Neural crest cell (in vitro differentiated cells): ENCODE measurements around the gene WDR5B. TPM values are rescaled to one million over a fixed set of nuclear protein-coding genes. Genes with fewer than 3 reads are reported as not detected.

Experiments used
- DNase-seq: peaks from one replicate; pipeline ENCODE4 v3.0.0; 2021; ENCODE audit warnings: low read depth, mixed read lengths, low spot score
- H3K27ac Mint-ChIP-seq: one replicate; pipeline ENCODE4 v1.8.0; 2021; ENCODE audit warnings: mild to moderate bottlenecking, mixed read lengths; ENCODE audit not compliant: unreplicated experiment
- H3K27me3 Mint-ChIP-seq: 2 replicates; pipeline ENCODE4 v1.8.0; 2021; ENCODE audit warnings: low read depth, mild to moderate bottlenecking, mixed read lengths
- H3K36me3 Mint-ChIP-seq: 2 replicates; pipeline ENCODE4 v1.8.0; 2021; ENCODE audit warnings: low read depth, mild to moderate bottlenecking, mixed read lengths
- H3K4me1 Mint-ChIP-seq: 2 replicates; pipeline ENCODE4 v1.8.0; 2021; ENCODE audit warnings: mixed read lengths
- H3K4me3 Mint-ChIP-seq: one replicate; pipeline ENCODE4 v1.8.0; 2021; ENCODE audit warnings: mild to moderate bottlenecking, mixed read lengths
- H3K9me3 Mint-ChIP-seq: 2 replicates; pipeline ENCODE4 v1.8.0; 2021; ENCODE audit warnings: mixed read lengths
- total RNA-seq: library from RNA; stranded (reverse); gene quantifications from 2 replicates; pipeline ENCODE4 v1.2.1, GENCODE V29; 2021
- TF ChIP-seq, protein P1 (sequence below): fragments of 200-600 bp; sonication (generic); conservative IDR thresholded peaks from 2 replicates; pipeline ENCODE4 v1.5.0; 2021; ENCODE audit warnings: antibody characterized with exemption, mild to moderate bottlenecking

The WDR5B gene
- total RNA-seq, 1 donor from 2014 or later: 6.8 TPM

DNA sequence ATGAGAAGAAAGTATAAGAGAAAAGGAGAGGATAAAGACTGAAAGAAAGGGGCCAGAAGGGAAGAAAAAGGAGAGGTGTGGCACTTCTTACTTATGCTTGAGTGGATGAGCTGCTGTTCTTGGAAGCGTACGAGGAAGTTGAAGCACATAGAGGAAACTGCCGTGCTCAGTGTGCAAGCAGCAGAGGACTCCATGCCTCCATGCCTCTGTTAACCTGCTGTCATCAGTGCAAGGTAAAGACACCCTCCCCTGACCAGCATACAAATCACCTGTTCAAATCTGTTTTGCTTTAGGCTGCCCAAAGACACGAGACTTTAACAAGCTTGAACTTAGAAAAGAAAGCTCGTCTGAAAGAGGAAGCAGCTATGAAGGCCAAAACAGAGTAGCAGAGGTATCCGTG lies 6.4 kb downstream of the WDR5B start:
- no peaks in the 10 kb centered on the region for H3K36me3 Mint-ChIP-seq
- H3K9me3 Mint-ChIP-seq: no peaks in the 10 kb centered on the region
- no peak for DNase-seq
- H3K4me1 Mint-ChIP-seq: peaks cover 4% of the 10 kb centered on the region
- no peaks in the 10 kb centered on the region for H3K27me3 Mint-ChIP-seq
- H3K27ac Mint-ChIP-seq: no peak overlapping the region
- TF ChIP-seq, protein P1, sequence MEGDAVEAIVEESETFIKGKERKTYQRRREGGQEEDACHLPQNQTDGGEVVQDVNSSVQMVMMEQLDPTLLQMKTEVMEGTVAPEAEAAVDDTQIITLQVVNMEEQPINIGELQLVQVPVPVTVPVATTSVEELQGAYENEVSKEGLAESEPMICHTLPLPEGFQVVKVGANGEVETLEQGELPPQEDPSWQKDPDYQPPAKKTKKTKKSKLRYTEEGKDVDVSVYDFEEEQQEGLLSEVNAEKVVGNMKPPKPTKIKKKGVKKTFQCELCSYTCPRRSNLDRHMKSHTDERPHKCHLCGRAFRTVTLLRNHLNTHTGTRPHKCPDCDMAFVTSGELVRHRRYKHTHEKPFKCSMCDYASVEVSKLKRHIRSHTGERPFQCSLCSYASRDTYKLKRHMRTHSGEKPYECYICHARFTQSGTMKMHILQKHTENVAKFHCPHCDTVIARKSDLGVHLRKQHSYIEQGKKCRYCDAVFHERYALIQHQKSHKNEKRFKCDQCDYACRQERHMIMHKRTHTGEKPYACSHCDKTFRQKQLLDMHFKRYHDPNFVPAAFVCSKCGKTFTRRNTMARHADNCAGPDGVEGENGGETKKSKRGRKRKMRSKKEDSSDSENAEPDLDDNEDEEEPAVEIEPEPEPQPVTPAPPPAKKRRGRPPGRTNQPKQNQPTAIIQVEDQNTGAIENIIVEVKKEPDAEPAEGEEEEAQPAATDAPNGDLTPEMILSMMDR: no peak
- H3K4me3 Mint-ChIP-seq: peak overlapping the region; percentile 32

DNA sequence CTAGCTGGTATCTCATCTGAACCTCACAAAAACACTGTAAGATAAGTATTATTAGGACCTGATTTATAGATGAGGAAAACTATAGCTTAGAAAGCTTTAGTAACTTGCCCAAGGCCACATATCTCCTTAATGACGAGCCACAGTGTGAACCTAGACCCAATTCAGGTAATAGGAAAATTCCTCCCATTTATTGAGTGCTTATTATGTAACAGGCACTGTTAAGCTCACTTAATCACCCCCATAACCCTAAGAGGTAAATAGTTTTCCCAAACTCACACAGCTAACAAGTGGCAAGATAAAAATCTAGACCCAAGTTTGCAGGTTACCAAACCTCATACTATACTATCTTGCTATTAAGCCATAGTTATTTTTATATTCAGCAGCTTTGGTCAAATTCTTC lies 7.9 kb downstream of the WDR5B start:
- no peak overlapping the region for H3K4me3 Mint-ChIP-seq
- H3K9me3 Mint-ChIP-seq: no peaks in the 10 kb centered on the region
- no peaks in the 10 kb centered on the region for H3K27me3 Mint-ChIP-seq
- no peaks in the 10 kb centered on the region for H3K4me1 Mint-ChIP-seq
- TF ChIP-seq, protein P1: no peak
- no peak for DNase-seq
- H3K27ac Mint-ChIP-seq: no peak overlapping the region
- no peaks in the 10 kb centered on the region for H3K36me3 Mint-ChIP-seq

DNA sequence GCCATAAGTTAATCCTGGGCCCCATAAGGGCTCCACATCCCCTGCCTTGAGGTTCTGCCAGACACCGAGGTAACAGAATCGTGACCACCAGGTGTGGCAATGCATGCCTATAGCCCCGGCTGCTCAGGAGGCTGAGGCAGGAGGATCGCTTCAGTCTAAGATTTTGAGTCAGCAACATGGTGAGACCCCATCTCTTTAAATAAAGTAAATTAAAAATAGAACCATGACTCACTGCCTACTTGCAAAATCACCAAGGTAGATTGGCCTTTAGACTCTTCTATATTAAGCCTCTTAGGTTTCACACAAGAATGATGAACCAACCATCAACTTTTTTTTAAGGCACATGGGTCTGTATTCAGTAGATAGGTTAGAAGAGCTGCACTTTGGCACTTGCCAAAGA lies 9.7 kb downstream of the WDR5B start:
- TF ChIP-seq, protein P1: no peak
- DNase-seq: no peak
- Mint-ChIP-seq H3K4me3 (no peak overlapping the region), H3K27ac (no peak overlapping the region), H3K4me1 (no peaks in the 10 kb centered on the region), H3K27me3 (no peaks in the 10 kb centered on the region), H3K9me3 (no peaks in the 10 kb centered on the region), H3K36me3 (no peaks in the 10 kb centered on the region)

DNA sequence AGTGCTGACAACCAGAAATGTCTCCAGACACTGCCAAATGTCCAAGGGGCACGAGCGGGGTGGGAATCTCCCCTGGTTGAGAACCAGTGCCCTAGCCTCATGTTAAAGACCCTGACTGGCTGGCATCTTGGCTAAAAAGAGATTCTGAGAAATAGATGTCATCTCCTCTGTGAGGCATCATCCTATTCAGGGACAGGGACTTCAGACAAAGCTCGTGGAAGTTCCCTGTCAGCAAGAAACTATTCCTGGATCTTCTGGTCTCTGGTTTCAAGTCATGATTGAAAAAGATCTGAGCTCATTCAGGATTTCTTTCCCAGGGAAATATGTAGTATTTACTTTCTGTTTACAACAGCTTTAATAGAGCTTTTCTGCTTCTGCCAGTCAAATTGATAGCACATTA lies 10.8 kb downstream of the WDR5B start:
- no peaks in the 10 kb centered on the region for H3K36me3 Mint-ChIP-seq
- DNase-seq: no peak
- no peaks in the 10 kb centered on the region for H3K27me3 Mint-ChIP-seq
- H3K9me3 Mint-ChIP-seq: no peaks in the 10 kb centered on the region
- TF ChIP-seq, protein P1: no peak
- no peaks in the 10 kb centered on the region for H3K4me1 Mint-ChIP-seq
- no peak overlapping the region for H3K4me3 Mint-ChIP-seq
- H3K27ac Mint-ChIP-seq: no peak overlapping the region

DNA sequence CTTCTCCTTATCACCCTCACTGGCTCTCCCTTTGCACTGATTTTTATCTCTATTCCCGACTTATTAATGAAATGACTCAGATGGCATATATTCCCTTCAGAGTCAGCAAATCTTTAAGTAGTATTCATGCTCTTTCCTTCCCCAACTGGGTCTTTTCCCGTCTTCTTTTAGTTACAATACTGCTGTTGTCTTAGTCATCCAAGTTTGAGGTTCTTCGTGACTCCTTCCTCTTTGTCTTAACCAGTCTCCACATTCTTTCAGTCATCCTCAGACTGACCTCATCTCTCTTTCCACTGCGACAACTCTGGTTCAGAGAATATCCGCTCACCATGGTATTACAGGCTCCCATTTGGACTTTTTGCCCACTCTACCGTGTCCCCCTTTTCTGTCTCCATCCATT lies 12.4 kb downstream of the WDR5B start:
- TF ChIP-seq, protein P1: no peak
- Mint-ChIP-seq H3K27ac (no peak overlapping the region), H3K27me3 (no peaks in the 10 kb centered on the region), H3K36me3 (no peaks in the 10 kb centered on the region), H3K4me3 (no peak overlapping the region), H3K4me1 (no peaks in the 10 kb centered on the region), H3K9me3 (no peaks in the 10 kb centered on the region)
- no peak for DNase-seq

DNA sequence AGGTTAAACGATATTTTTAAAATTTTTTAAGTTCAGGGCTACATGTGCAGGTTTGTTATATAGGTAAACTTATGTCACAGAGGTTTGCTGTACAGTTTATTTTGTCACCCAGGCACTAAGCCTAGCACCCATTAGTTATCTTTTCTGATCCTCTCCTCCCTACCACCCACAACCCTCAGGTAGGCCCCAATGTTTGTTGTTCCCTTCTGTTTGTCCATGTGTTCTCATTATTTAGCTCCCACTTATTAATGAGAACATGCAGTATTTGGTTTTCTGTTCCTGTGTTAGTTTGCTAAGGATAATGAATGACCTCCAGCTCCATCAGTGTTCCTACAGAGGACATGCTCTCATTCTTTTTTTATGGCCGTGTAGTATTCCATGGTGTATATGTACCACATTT lies 16.9 kb downstream of the WDR5B start:
- H3K4me3 Mint-ChIP-seq: no peak overlapping the region
- no peak overlapping the region for H3K27ac Mint-ChIP-seq
- no peaks in the 10 kb centered on the region for H3K9me3 Mint-ChIP-seq
- no peak for DNase-seq
- H3K36me3 Mint-ChIP-seq: no peaks in the 10 kb centered on the region
- no peaks in the 10 kb centered on the region for H3K4me1 Mint-ChIP-seq
- no peaks in the 10 kb centered on the region for H3K27me3 Mint-ChIP-seq
- TF ChIP-seq, protein P1: no peak
